Neural crest cell (in vitro differentiated cells): ENCODE measurements around the gene UBE2L6. TPM values are rescaled to one million over a fixed set of nuclear protein-coding genes. Genes with fewer than 3 reads are reported as not detected.

Experiments used
- DNase-seq: peaks from one replicate; pipeline ENCODE4 v3.0.0; 2021; ENCODE audit warnings: low read depth, mixed read lengths, low spot score
- H3K27ac Mint-ChIP-seq: one replicate; pipeline ENCODE4 v1.8.0; 2021; ENCODE audit warnings: mild to moderate bottlenecking, mixed read lengths; ENCODE audit not compliant: unreplicated experiment
- H3K27me3 Mint-ChIP-seq: 2 replicates; pipeline ENCODE4 v1.8.0; 2021; ENCODE audit warnings: low read depth, mild to moderate bottlenecking, mixed read lengths
- H3K36me3 Mint-ChIP-seq: 2 replicates; pipeline ENCODE4 v1.8.0; 2021; ENCODE audit warnings: low read depth, mild to moderate bottlenecking, mixed read lengths
- H3K4me1 Mint-ChIP-seq: 2 replicates; pipeline ENCODE4 v1.8.0; 2021; ENCODE audit warnings: mixed read lengths
- H3K4me3 Mint-ChIP-seq: one replicate; pipeline ENCODE4 v1.8.0; 2021; ENCODE audit warnings: mild to moderate bottlenecking, mixed read lengths
- H3K9me3 Mint-ChIP-seq: 2 replicates; pipeline ENCODE4 v1.8.0; 2021; ENCODE audit warnings: mixed read lengths
- CTCF ChIP-seq: fragments of 200-600 bp; sonication (generic); conservative IDR thresholded peaks from 2 replicates; pipeline ENCODE4 v1.5.0; 2021; ENCODE audit warnings: antibody characterized with exemption, mild to moderate bottlenecking
- long read RNA-seq: library from polyadenylated mRNA; unstranded; transcript quantifications from one replicate; pipeline ENCODE4 v2.0.0, GENCODE V29; 2020
- total RNA-seq: library from RNA; stranded (reverse); gene quantifications from 2 replicates; pipeline ENCODE4 v1.2.1, GENCODE V29; 2021

Gene UBE2L6
- total RNA-seq = 66.0 and 68.7 TPM in 2 replicates
- long read RNA-seq, transcript UBE2L6-201 (4 exons, 1,354 nt) = major isoform, 36 of 42 reads
- long read RNA-seq, partial matches to known transcripts = 2 of 42 reads
- long read RNA-seq, other reads (novel, unspliced or antisense) = 0 of 42 reads

DNA sequence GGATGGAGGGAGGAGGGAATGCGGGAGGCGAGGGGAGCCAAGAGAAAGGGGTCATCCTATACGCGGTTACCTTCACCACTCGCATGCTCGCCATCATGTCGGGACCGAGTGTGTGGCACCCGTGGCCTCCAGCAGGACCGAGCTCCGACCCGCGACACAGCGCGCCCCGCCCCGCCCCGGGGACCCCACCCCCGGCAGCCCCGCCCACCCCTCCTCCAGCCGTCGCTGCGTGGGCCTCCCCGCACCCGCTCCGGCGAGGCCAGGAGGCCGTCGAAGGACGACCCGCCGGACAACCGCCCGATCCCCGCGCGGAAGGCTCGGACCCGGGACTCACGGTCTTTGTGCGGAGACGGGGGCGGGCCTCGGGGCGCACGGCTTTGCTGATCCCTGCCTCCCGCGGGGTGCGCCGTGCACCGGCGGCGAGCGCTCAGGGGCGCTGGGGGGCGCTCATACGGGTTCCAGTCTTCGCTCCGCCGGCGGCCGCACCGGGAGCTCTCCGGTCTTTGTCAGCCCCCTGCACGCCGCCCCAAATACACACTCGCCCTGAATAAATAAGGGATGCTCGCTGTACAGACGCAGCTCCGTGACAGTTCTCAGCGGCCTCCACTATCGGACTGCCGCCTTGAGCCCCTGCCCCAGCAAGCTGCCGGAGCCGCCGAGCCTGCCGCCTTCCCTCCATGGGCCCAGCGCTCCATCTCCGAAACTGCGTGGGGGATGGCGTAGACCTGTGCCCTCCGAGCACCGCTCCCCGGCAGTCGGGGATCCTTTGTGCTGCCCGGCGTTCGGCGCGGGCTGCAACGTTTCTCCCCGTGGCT lies at the start of gene UBE2L6:
TSS of gene UBE2L6 (minus strand) at position 158 of the 815 bp plus-strand sequence. CDS start at position 97, 61 bp downstream.
- H3K4me1 Mint-ChIP-seq = peaks cover 49% of the 10 kb centered on the region
- H3K36me3 Mint-ChIP-seq = no peaks in the 10 kb centered on the region
- H3K4me3 Mint-ChIP-seq = peak within 1 kb of the TSS; percentile 99
- peak; percentile 57 for DNase-seq
- TF ChIP-seq CTCF = no peak
- peak within 1 kb of the TSS; percentile 99 for H3K27ac Mint-ChIP-seq
- H3K9me3 Mint-ChIP-seq = no peaks in the 10 kb centered on the region
- H3K27me3 Mint-ChIP-seq = no peaks in the 10 kb centered on the region

DNA sequence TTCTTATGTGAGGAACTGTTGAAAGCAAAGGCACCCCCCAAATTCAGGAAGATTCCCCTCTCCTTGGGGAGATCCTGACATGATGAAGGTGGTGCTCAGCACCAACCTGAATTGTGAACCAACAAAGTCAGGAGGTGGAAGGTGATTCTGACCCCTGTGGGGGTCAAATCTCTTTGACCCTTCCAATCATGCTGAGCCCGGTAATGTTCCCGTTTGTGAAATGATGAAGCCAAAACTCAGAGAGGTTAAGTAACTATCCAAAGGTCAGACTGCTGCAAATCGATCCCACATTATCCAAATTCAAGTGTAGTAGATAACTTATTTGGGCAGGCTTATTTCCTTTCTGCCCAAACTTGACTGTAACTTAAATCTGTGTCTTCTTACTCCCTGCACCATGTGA lies 49.1 kb upstream of the UBE2L6 start:
- H3K9me3 Mint-ChIP-seq = peaks cover 2% of the 10 kb centered on the region
- no peaks in the 10 kb centered on the region for H3K27me3 Mint-ChIP-seq
- peaks cover 4% of the 10 kb centered on the region for H3K36me3 Mint-ChIP-seq
- no peaks in the 10 kb centered on the region for H3K4me1 Mint-ChIP-seq
- DNase-seq = no peak
- H3K4me3 Mint-ChIP-seq = no peak overlapping the region
- H3K27ac Mint-ChIP-seq = no peak overlapping the region
- TF ChIP-seq CTCF = no peak

- no peak for TF ChIP-seq CTCF
- H3K27me3 Mint-ChIP-seq = no peaks in the 10 kb centered on the region
- H3K4me3 Mint-ChIP-seq = no peak overlapping the region
- peaks cover 2% of the 10 kb centered on the region for H3K9me3 Mint-ChIP-seq
- no peak for DNase-seq
- peaks cover 3% of the 10 kb centered on the region for H3K4me1 Mint-ChIP-seq
- no peak overlapping the region for H3K27ac Mint-ChIP-seq
- H3K36me3 Mint-ChIP-seq = peaks cover 2% of the 10 kb centered on the region
Observed at GRCh38 chr11:57615308-57615707, 47.8 kb upstream of the UBE2L6 start.

- peaks cover 2% of the 10 kb centered on the region for H3K9me3 Mint-ChIP-seq
- TF ChIP-seq CTCF = no peak
- no peak overlapping the region for H3K4me3 Mint-ChIP-seq
- DNase-seq = no peak
- H3K27me3 Mint-ChIP-seq = no peaks in the 10 kb centered on the region
- no peak overlapping the region for H3K27ac Mint-ChIP-seq
- peaks cover 3% of the 10 kb centered on the region for H3K4me1 Mint-ChIP-seq
- H3K36me3 Mint-ChIP-seq = peaks cover 2% of the 10 kb centered on the region
Observed at GRCh38 chr11:57614234-57614772, 46.8 kb upstream of the UBE2L6 start.

GRCh38 chr11:57610170-57610569 lies 42.7 kb upstream of the UBE2L6 start:
- TF ChIP-seq CTCF = no peak
- H3K27ac Mint-ChIP-seq = no peak overlapping the region
- DNase-seq = no peak
- H3K4me1 Mint-ChIP-seq = peaks cover 3% of the 10 kb centered on the region
- no peak overlapping the region for H3K4me3 Mint-ChIP-seq
- H3K9me3 Mint-ChIP-seq = no peaks in the 10 kb centered on the region
- H3K27me3 Mint-ChIP-seq = no peaks in the 10 kb centered on the region
- H3K36me3 Mint-ChIP-seq = peaks cover 3% of the 10 kb centered on the region
